GM23338 (cell line): ENCODE measurements around the gene SKP1. TPM values are rescaled to one million over a fixed set of nuclear protein-coding genes. Genes with fewer than 3 reads are reported as not detected.

Source experiments
- ATAC-seq: fragments of 200-7000 bp; cut with Tn5 transposase; 3 replicates; pipeline ENCODE4 v1.9.1; 2020
- DNase-seq: peaks from one replicate; pipeline ENCODE4 v3.0.0-alpha.2; 2015; ENCODE audit warnings: low spot score
- H2AFZ ChIP-seq: fragments of 200-600 bp; sonication (generic); 2 replicates; pipeline ENCODE4 v1.8.0; 2016; ENCODE audit warnings: antibody characterized with exemption, mild to moderate bottlenecking, moderate library complexity
- H3F3A ChIP-seq: fragments of 200-600 bp; sonication (generic); replicated peaks from 2 replicates; pipeline ENCODE4 v1.8.0; 2017; ENCODE audit warnings: antibody characterized with exemption, mixed run types, low read depth
- H3K27ac ChIP-seq: fragments of 200-600 bp; sonication (generic); 2 replicates; pipeline ENCODE4 v1.6.1; 2016; ENCODE audit warnings: low read depth
- H3K27me3 ChIP-seq: fragments of 200-600 bp; sonication (generic); 2 replicates; pipeline ENCODE4 v1.8.0; 2016; ENCODE audit warnings: mild to moderate bottlenecking, mixed run types, moderate library complexity; ENCODE audit not compliant: insufficient read depth
- H3K36me3 ChIP-seq: fragments of 200-600 bp; sonication (generic); 2 replicates; pipeline ENCODE4 v1.8.0; 2016; ENCODE audit warnings: mild to moderate bottlenecking; ENCODE audit not compliant: insufficient read depth
- H3K4me1 ChIP-seq: fragments of 200-600 bp; sonication (generic); 2 replicates; pipeline ENCODE4 v1.8.0; 2016; ENCODE audit warnings: mild to moderate bottlenecking, moderate library complexity; ENCODE audit not compliant: insufficient read depth
- H3K4me2 ChIP-seq: fragments of 200-600 bp; sonication (generic); 2 replicates; pipeline ENCODE4 v1.7.1; 2017; ENCODE audit warnings: mixed run types
- H3K4me3 ChIP-seq: fragments of 200-600 bp; sonication (generic); 2 replicates; pipeline ENCODE4 v1.6.1; 2016; ENCODE audit warnings: mixed run types
- H3K79me2 ChIP-seq: fragments of 200-600 bp; sonication (generic); replicated peaks from 2 replicates; pipeline ENCODE4 v1.8.0; 2017; ENCODE audit warnings: mild to moderate bottlenecking; ENCODE audit not compliant: insufficient read depth
- H3K9me2 ChIP-seq: fragments of 200-600 bp; sonication (generic); 2 replicates; pipeline ENCODE4 v1.8.0; 2017; ENCODE audit not compliant: insufficient read depth
- H4K20me1 ChIP-seq: fragments of 200-600 bp; sonication (generic); replicated peaks from 2 replicates; pipeline ENCODE4 v1.8.0; 2017; ENCODE audit warnings: mild to moderate bottlenecking; ENCODE audit not compliant: insufficient read depth
- H3K27ac Mint-ChIP-seq: 2 replicates; pipeline ENCODE4 v1.8.0; 2020; ENCODE audit warnings: inconsistent platforms, mild to moderate bottlenecking, moderate library complexity, mixed read lengths
- H3K27me3 Mint-ChIP-seq: 3 replicates; pipeline ENCODE4 v1.8.0; 2022; ENCODE audit warnings: low read depth, mild to moderate bottlenecking, moderate library complexity, mixed read lengths, inconsistent platforms; ENCODE audit not compliant: insufficient read depth, poor library complexity
- H3K36me3 Mint-ChIP-seq: 3 replicates; pipeline ENCODE4 v1.8.0; 2021; ENCODE audit warnings: low read depth, mild to moderate bottlenecking, inconsistent platforms, moderate library complexity, mixed read lengths
- H3K4me1 Mint-ChIP-seq: 3 replicates; pipeline ENCODE4 v1.8.0; 2020; ENCODE audit warnings: mild to moderate bottlenecking, inconsistent platforms, mixed read lengths
- H3K4me3 Mint-ChIP-seq: 3 replicates; pipeline ENCODE4 v1.8.0; 2021; ENCODE audit warnings: moderate library complexity, mild to moderate bottlenecking, inconsistent platforms, mixed read lengths
- H3K9me3 Mint-ChIP-seq: 3 replicates; pipeline ENCODE4 v1.8.0; 2020; ENCODE audit warnings: moderate library complexity, mild to moderate bottlenecking, inconsistent platforms, mixed read lengths
- CREB1 ChIP-seq: fragments of 250-450 bp; sonication (Bioruptor Pico); IDR thresholded peaks from 2 replicates; pipeline ENCODE4 v1.5.0; 2020; ENCODE audit warnings: low read depth, mild to moderate bottlenecking, moderate library complexity
- CTCF ChIP-seq, 2 experiments: fragments of 200-600 bp in 1 of 2; sonication (generic) in 1 of 2; conservative IDR thresholded peaks; 2 replicates each; pipeline versions ENCODE4 v1.5.1 to v1.6.1; 2016 to 2017; ENCODE audit warnings: antibody characterized with exemption in 2 of 2, low read depth in 2 of 2, mild to moderate bottlenecking in 2 of 2, moderate library complexity in 1 of 2
- ETS1 ChIP-seq: IDR thresholded peaks from 2 replicates; pipeline ENCODE4 v1.6.1; 2016; ENCODE audit warnings: antibody characterized with exemption
- EZH2 ChIP-seq: fragments of 200-600 bp; sonication (generic); IDR thresholded peaks from one replicate; pipeline ENCODE4 v1.8.0; 2017; ENCODE audit warnings: antibody characterized with exemption, mild to moderate bottlenecking, low read depth; ENCODE audit not compliant: unreplicated experiment
- EZH2phosphoT487 ChIP-seq: fragments of 200-600 bp; sonication (generic); IDR thresholded peaks from one replicate; pipeline ENCODE4 v1.8.1; 2018; ENCODE audit warnings: antibody characterized with exemption; ENCODE audit not compliant: unreplicated experiment
- JUNB ChIP-seq: IDR thresholded peaks from one replicate; pipeline ENCODE4 v1.6.1; 2016; ENCODE audit warnings: antibody characterized with exemption; ENCODE audit not compliant: unreplicated experiment
- NANOG ChIP-seq: IDR thresholded peaks from 2 replicates; pipeline ENCODE4 v1.6.1; 2016; ENCODE audit warnings: antibody characterized with exemption, borderline replicate concordance
- POLR2AphosphoS5 ChIP-seq: IDR thresholded peaks from 2 replicates; pipeline ENCODE4 v1.6.1; 2016; ENCODE audit warnings: antibody characterized with exemption, low read depth
- REST ChIP-seq: IDR thresholded peaks from one replicate; pipeline ENCODE4 v1.6.1; 2018; ENCODE audit warnings: antibody characterized with exemption; ENCODE audit not compliant: unreplicated experiment
- STAT1 ChIP-seq: IDR thresholded peaks from one replicate; pipeline ENCODE4 v1.6.1; 2016; ENCODE audit warnings: antibody characterized with exemption; ENCODE audit not compliant: unreplicated experiment
- ZNF114 ChIP-seq: fragments of 250-450 bp; sonication (Bioruptor Pico); IDR thresholded peaks from 2 replicates; pipeline ENCODE4 v1.5.0; 2020; ENCODE audit warnings: mild to moderate bottlenecking, moderate library complexity
- ZNF331 ChIP-seq: fragments of 250-450 bp; sonication (Bioruptor Pico); IDR thresholded peaks from 2 replicates; pipeline ENCODE4 v1.5.0; 2020; ENCODE audit warnings: low read depth, mild to moderate bottlenecking, moderate library complexity
- ZNF462 ChIP-seq: fragments of 250-450 bp; sonication (Bioruptor Pico); IDR thresholded peaks from 2 replicates; pipeline ENCODE4 v1.5.0; 2020; ENCODE audit warnings: mild to moderate bottlenecking, moderate library complexity
- polyA plus RNA-seq: library from polyadenylated mRNA; unstranded; fragments of >200 nt; fragmentation: Nextera tagmentation; extraction: Ambion mirVana; gene quantifications from 2 replicates; pipeline ENCODE4 v1.2.1, GENCODE V29; 2016
- total RNA-seq: library from RNA; depleted of rRNA; stranded (reverse); fragments of >200 nt; shearing (Covaris generic); gene quantifications from 2 replicates; pipeline ENCODE4 v1.2.3, GENCODE V29; 2014

The SKP1 gene
- total and polyA plus RNA-seq, 2 experiments from 2014 or later = 244 to 440 TPM

GRCh38 chr5:134153657-134154056, 23.1 kb downstream of the SKP1 start:
- Histone ChIP-seq H3K36me3 (peaks cover 37% of the 10 kb centered on the region), H3K27ac (no peak overlapping the region), H3K4me1 (0 out of 2 replicates have a peak, but pooled peaks cover 6% of the 10 kb centered on the region), H3K4me2 (no peak overlapping the region), H3K27me3 (no peaks in the 10 kb centered on the region), H3K79me2 (peaks cover 10% of the 10 kb centered on the region), H3F3A (no peaks in the 10 kb centered on the region), H2AFZ (no peak overlapping the region), H4K20me1 (peaks cover 19% of the 10 kb centered on the region), H3K4me3 (no peak overlapping the region), H3K9me2 (no peaks in the 10 kb centered on the region)
- Mint-ChIP-seq H3K4me3 (no peak overlapping the region), H3K27me3 (no peaks in the 10 kb centered on the region), H3K27ac (no peak overlapping the region), H3K36me3 (peaks cover 61% of the 10 kb centered on the region), H3K9me3 (no peaks in the 10 kb centered on the region), H3K4me1 (no peaks in the 10 kb centered on the region)
- TF ChIP-seq CTCF (conservative IDR thresholded peaks at IDR 0.05; ENCODE audit: low read depth in 2 of 2) (no peak), EZH2 (no peak), EZH2phosphoT487 (no peak), JUNB (no peak), NANOG (no peak), REST (no peak), ETS1 (no peak), ZNF462 (no peak), ZNF331 (CRISPR knock-in tag) (no peak), POLR2AphosphoS5 (no peak), STAT1 (no peak), CREB1 (CRISPR knock-in tag) (no peak), ZNF114 (no peak)
- ATAC-seq (no peak), DNase-seq (no peak)
